Inferior parietal cortex (tissue), 1 donor: Measurements from ENCODE around the gene C2CD2.
A peak's percentile ranks its signal among the peaks of the same experiment; 100 is the strongest.

Experiments
- DNase-seq: peaks from one replicate; pipeline ENCODE4 v3.0.0-alpha.2; 2016; ENCODE audit errors: extremely low spot score

Gene C2CD2

DNA sequence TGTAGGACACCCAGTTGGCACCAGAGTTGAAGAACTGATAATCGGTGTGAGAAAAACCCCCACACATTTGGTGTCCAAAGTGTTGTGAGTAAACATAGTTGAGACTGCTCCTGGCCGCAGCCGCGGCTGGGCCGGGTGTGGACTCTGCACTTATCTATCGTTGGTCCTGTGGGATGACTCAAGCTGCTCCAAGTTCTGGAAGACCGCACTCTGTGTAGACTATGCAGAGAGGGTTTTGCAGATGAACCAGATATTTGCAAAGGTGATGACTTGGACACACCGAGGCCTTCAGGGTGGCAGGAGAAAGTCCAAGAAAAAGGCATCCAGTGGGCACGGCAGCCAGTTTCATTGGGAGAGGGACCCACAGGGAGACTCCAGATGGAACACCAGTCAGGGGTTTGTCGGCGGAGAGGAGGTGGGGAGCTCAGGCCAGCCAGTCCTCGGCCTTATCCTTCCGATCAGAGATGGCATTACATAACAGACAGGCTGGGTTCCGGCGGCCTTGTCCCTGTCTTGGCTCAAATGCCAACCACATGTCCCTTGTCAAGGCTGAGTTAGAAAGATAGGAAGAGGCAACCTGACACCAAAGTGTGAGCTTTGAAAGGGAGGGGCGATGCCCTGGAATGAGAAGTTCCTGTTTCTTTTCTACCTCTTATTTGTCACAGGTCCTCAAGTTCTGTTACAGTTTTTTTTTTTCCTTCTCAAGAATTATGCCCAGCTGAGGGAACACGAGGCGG is 21.1 kb downstream of the C2CD2 start:
- no peak for DNase-seq

DNA sequence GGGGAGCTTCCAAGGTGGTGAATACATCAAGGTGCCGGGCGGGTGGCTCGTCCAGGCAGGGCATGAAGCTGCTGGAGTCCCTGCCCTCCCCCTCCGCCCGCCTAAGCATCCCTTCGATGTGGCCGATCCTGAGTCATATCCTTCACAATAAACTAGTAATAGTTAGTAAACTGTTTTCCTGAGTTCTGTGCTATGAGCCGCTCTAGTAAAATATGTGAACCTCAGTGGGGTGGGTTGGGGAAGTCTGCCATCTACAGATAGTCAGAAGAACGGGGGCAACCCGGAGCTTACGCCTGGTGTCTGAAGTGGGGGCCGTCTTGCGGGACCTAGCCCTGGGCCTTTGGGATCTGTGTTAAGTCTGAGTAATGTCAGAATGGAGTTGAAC is 21.6 kb downstream of the C2CD2 start:
- DNase-seq: no peak

DNA sequence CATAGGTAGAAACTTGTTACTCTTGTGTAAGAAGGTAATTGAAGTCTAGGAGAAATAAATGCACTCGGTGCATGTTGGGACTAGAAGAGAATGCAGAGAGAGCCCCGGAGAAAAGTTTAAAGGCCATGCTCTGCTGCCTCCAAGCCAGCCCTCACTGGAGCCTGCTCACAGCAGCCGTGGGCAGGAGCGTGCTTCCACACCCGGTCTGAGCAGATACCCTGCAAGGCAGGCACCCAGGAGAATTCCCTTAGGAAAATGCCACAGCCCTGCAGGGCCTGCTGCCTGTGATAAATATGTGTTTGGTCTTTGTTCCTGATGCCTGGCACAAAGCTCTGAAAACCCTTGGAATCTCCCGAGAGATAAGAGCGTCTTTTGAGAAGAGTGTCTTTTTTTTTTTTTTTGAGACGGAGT is 22.8 kb downstream of the C2CD2 start:
- no peak for DNase-seq

DNA sequence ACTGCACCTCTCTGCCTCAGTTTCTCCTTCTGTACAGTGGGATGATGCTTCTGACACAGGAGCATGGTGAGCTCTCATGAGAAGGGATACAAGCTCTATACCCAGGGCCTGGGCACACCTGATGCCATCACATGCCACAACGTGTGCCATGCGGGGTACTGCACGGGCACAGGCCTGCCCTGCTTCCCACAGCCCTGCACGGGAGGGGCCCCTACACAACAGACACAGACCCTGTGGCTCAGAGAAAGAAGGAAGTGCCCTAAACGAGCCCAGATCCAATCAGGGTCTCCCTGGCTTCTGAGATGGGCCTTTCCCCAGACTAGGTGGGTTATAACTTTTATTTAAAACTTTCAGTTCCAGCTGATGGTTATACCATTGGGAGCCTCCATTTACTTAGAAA is 24.6 kb downstream of the C2CD2 start:
- DNase-seq: no peak

DNA sequence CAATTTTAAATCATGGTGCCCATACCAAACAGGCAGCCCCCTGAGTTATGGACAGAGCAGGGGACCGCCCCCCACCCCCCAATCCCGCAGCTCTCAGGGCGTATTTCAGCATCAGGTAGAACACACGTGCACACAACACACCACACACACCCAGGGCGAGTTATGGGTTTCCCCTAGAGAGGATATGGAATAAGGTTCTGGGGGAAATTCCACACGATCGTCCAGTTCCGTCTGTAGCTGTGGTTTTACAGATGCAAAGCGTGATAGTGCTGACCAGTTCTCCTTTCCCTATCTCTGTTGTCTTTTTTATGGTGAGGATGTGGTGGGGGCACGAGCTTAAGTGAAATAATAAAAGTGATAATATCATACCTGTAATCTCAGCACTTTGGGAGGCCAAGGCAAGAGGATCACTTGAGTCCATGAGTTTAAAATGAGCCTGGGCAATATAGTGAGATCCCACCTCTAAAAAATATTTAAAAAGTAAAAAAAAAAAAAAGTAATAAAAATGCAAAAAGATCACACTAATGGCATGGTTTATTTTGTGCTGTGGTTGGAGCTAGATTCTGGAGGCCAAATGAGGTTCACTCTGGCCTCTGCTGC is 25.1 kb downstream of the C2CD2 start:
- DNase-seq: no peak

DNA sequence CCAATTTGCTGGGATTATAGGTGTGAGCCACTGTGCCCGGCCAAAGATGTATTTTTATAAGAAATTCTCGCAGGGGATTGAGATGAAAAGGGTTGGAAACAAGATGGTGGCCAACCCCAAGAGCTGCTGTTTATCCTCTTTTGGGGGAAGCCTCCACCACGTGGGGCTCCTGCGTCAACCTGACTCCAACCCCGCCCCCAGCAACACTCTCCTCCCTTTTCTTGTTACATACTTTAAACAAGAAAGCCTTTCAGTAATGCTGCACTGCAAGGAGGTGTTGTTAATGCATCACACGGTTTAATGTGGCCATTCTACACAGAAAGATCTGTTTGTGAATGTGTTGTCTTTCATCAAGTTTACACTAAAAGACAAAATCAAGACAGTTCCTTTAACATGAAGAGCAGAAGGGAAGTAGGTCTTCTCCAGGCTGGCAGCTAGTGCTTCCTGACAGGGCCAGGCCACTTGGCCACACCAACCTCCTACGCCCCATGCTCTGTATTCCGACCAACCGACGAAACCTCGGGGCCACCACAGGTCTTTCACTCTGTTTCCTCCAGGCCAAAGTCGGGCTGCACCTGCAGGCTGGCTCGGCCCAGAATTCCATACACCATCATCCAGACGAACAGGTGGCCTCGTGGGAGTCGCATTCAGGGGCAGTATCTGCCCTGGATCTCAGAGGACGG is 25.9 kb downstream of the C2CD2 start:
- no peak for DNase-seq

DNA sequence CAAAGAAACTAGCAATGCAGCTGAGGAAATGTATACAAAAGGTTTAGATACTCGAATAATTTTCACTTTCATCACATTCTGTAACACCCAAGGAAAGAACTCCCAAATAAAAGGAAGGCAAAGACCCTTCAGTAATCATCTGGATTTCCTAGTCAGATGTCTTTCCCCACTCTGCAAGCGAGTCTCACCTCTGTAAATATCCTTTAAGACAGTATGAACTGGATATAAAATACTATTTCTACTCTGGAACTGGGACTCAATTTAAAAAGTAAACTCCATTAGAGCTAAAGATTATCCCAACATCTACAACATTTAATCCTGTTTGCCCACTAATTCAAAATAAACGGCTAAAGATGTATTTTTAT is 27.0 kb downstream of the C2CD2 start:
- DNase-seq: no peak

DNA sequence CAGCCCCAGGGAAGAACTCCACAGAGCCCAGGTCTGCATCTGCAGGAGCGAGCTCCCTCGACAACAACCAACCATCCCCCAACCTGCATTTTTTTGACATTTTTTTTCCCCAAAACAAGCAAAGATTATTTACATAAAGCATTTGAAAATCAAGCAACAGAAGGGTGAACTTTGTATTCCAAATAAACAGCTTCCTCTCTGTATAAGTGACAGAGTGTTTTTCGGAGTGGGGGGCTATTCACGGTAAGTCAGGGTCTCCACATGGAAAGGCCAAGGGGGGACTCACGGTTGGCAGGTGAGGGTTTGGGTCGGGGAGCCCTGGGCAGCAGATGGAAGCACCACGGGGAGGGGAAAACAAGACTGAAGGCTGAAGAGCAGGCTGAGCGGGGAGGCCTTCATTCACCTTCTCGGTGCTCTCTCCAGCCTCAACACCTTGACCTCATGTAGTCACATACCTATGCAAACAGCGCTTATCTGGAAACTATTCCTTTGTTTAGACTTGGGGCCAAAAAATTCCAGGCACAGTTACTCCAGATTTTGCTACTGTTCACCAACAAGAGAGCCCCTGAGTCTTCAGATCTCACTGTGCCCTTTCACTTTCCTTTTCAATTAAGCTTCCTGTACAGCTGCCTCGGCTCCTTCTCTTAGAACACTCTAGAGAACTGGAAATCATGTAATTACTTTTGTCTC is 27.6 kb downstream of the C2CD2 start:
- peak; percentile 54 for DNase-seq

DNA sequence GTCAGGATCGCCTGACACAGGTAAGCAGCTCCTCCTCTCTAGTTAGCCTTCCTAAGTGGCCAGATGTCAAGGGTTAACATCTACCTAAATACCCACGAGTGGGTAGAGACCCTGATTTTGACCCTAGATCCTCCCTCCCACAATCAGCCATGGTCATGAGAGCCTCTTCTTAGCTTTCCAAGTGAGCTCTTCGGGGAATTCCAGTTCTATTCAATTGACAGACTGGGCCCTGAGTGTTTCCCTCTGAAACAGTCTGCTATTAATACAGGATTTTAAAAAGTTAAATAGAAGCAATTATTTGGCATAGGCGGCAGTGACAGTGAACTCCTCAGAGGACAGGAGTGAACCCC is 28.1 kb downstream of the C2CD2 start:
- no peak for DNase-seq

DNA sequence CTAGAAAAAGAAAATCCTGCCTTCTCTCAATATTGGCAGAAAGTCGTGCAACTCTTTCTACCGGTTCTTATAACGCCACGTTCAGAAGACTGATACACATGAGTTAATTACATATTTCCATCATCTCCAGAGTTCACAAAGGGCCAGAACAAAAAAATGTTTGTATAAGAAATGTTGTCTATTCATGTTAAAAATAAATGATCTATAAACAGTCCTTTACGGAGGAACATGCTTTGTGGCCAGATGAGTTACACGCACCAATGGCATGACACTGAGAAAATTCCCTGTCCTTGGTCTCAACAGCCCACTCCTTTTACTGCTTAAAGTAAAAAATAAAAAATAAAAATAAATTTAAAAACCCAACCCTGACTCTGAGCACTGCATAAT is 29.5 kb downstream of the C2CD2 start:
- no peak for DNase-seq

DNA sequence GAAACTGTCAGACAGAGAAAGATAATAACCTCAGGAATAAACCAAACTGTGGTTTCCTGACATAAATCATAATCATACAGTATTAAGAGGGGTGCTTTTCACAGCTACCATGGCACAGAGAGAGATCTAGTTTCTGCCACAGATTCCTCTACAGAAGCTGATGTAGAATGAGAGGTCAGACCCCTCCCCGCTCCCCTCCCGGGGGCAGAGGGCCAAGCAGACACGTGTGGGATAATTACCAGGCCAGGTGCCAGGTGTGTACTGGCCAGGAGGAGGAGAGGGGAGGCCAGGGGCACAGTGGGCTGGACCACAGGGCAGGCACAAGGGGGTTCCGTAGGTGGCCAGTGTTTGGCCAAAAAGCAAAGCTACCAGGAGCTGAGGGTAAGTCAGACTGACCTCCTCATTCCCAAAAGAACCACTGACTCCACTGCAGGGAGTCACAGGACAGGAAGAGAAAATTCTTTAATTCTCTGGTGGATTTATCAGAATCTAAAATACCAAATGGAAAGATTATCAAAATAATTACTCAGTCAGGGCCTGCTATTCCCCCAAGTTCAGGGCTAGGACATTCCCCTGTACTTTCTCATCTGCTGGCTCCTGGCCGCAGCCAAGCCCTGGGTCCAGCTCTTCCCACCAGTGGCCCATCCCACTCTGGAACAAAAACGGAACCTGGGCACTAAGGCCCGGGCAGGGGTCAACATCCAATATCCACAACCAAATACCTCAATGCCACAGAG is 30.0 kb downstream of the C2CD2 start:
- DNase-seq: no peak

DNA sequence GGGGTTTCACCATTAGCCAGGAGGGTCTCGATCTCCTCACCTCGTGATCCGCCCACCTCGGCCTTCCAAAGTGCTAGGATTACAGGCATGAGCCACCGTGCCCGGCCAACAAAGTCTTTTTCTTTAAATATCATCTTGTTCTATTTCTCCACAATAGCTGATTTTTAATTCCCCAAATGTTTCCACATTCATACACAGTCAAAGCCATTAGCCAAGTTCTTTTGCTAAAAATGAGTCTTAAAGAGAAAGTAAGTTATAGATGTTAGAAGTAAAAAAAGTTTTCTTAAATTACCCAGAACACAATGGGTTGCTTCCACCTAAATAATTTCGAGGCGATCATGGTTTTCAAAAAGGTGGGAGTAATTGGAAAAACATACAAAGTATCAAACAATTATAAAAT is 30.6 kb downstream of the C2CD2 start:
- no peak for DNase-seq

DNA sequence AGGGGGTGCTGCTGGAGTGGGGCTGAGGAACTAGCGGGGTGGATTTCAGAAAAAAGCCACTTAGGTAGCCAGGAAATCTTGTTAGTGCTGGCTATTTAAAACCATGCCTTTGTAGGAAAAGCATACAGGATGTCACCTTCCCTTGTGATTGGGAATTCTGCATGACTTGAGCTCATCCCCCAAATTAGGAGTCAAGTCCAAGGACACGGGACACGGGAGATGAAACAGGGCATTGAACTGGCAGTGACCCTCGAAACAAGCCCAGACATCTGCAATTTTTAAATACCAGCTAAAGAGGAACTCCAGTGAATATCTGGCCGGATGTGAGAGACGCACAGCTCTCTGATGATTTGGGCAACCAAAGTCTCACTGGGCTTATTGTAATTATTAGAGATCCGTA is 32.8 kb downstream of the C2CD2 start:
- DNase-seq: no peak

DNA sequence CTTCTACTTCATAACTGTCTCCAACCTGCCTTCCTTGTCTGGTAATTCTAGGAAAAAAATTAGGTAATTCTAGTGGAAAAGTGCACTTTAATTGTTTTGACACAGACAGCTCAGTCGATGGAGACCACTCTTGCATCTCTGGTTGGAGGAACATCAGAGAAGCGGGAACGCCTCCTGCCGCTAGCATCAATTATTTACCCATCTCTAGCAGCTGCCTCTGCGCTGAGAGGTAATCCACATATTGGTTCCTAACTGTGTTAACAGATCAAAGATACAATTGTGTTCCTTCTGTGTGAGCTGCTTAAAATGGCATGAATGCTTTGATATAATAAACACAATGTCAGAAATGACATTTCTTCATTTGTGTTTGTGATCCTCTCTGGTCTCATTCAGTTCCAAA is 33.3 kb downstream of the C2CD2 start:
- DNase-seq: no peak

DNA sequence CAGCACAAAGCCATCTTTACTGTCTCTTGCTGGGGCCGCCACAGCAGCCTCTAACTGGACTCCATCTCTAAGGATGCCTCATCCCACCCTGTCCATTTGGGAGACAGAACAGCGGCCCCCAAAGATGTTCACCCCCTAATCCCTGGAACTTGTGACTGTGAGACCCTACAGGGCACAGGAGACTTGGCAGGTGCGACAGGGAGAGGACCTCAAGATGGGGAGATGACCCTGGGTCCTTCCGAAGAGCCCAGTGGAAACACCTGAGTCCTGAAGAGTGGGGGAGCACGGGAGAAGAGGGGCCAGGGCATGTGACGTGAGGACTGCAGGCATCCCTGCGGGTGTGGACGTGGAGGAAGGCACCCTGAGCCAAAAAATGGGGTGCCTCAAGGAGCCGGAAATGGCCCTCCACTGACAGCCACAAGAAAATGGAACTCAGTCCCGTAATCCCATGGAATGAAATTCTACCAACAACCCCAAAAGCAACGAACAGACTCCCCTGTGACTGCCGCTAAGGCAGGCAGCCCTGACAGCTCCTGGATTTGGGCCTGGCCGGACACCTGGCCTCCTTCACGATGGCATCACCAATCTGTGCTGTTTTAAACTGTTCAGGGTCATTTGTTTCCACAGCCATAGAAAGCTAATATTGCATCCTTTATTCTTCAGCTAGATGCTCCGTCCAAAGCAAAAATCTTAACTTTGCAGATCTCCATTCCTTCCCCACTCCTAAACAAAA is 34.0 kb downstream of the C2CD2 start:
- DNase-seq: no peak

DNA sequence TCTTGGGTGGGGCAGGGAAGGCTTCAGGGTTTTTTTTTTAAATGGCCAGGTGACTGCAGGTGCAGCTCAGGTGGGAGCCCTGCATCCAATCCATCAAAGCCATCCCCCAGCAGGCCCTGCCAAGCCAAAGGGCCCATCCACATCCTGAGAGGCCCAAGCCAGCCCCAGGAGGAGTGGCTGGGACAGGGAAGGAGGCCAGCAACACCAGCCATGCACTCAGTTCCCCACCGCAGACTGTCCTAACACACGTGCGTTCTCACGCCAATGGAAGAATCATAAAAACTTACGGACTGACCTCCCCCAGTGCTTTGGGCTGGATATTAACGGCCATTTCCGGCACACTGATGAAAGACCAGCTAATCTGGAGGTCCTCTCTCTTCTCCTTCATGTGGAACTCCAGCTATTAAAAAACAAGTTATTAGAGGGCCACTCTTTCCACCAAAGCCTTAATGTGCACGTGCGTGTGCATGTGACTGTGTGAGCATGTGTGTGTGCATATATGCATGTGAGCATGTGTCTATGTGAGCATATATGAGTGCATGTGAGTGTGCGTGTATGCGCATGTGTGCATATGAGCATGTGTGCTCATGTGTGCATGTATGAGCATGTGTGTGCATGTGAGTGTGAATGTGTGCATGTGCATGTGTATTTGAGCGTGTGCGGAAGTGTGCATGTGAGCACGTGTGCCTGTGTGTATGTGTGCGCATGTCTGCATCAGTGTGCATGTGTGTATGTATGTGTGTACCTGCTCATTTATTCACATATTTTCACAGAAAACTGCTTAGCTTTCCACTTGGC is 35.1 kb downstream of the C2CD2 start:
- no peak for DNase-seq

DNA sequence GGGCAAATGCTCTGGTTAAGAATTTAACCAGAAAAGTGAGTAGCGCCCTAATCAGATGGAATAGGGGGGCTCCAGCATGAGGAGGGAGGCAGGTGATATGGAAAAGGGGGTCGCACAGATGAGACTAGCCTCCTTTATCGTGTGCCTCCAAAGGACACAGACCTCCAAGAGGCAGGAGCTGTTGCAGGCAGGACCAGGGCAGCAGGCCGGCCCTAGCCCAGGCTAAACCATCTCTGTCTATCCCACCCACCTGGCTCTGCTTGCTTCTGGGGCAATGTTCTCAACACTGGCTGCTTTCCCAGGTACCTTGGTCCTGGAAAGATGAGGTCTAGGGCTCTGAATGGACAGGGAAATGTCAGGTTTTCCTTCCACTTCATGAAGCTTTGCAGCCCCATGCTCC is 36.3 kb downstream of the C2CD2 start:
- DNase-seq: no peak

DNA sequence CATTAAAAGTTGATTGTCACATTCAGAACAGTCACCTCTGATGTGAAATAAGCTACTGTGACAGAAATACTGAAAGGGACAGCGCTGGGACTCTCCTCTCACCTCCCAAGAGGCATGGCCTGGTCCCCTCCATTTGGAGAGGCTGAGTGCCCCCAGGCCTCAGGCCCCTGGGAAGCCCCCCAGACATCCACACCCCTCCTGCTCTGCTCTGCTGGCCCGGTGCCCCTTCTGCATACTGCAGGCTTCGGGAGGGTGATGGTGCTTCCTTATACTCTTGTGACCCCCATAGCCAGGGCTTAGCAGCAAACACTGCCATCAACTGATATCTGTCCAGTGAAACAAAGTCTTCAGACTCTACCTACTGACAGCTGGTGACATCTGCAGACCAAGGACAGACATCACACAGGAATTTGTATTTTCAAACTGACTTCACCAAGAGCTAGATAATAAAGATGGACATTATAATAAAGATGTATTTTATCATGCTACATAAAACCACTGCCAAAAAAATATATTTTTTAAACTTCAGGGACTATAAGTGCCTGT is 36.9 kb downstream of the C2CD2 start:
- DNase-seq: no peak

DNA sequence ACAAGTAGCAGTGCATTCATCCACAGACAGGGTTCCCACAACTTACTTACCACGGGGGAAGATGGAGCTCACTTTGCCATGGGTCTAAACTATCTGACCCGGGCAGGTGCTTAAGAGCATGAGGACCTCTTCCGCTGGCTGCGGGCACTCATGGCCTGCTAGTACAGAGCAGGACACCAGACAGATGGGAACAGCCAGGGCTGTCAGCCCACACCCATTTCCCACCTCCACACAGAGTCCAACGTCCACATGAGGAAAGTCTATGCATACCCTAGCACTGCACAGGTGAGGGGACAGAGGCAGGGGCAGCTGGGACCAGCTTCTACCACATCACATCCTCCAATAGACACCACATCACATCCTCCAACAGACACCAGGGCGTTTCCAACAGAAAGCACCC is 38.9 kb downstream of the C2CD2 start:
- no peak for DNase-seq

DNA sequence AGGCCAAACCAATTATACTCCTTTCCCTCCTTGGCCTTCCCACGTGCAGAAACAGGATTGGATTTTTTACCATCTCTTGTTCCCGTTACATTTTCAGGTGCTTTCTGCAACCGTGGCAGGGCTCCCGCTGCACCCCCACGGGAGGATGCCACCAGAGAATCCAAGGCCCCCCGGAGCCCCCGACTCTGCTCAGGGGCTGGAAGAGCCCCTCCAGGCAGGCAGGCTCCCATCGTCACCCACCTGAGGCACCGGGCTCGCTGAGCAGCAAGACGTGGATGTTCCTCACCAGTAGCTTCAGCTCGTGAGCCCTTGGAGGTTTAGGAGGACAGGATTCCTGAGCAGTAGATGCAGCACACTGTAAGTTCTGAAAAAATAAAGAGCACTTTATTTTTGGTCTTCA is 39.5 kb downstream of the C2CD2 start:
- DNase-seq: no peak
